Trophoblast cell (in vitro differentiated cells and primary cell): ENCODE results near the gene CSTF3.

Source experiments
- DNase-seq, 2 donors: peaks; one replicate each; pipeline ENCODE4 v3.0.0-alpha.2; 2016
- H2AFZ ChIP-seq: 2 replicates; pipeline ENCODE4 v1.6.1; 2013; ENCODE audit warnings: low read length, moderate library complexity, mild to moderate bottlenecking; ENCODE audit not compliant: insufficient read depth, poor library complexity
- H2AK5ac ChIP-seq: 2 replicates; pipeline ENCODE4 v1.6.1; 2013; ENCODE audit warnings: mild to moderate bottlenecking, low read length
- H2BK120ac ChIP-seq: 2 replicates; pipeline ENCODE4 v1.6.1; 2013; ENCODE audit warnings: low read length, mild to moderate bottlenecking, moderate library complexity; ENCODE audit not compliant: insufficient read depth, poor library complexity
- H2BK12ac ChIP-seq: 2 replicates; pipeline ENCODE4 v1.6.1; 2013; ENCODE audit warnings: mild to moderate bottlenecking, low read length, moderate library complexity
- H2BK5ac ChIP-seq: 2 replicates; pipeline ENCODE4 v1.6.1; 2013; ENCODE audit warnings: low read length, low read depth, moderate library complexity, mild to moderate bottlenecking; ENCODE audit not compliant: poor library complexity
- H3K14ac ChIP-seq: 2 replicates; pipeline ENCODE4 v1.6.1; 2013; ENCODE audit warnings: mild to moderate bottlenecking, low read length
- H3K18ac ChIP-seq: 2 replicates; pipeline ENCODE4 v1.6.1; 2013; ENCODE audit warnings: mild to moderate bottlenecking, low read length
- H3K23ac ChIP-seq: 2 replicates; pipeline ENCODE4 v1.6.1; 2013; ENCODE audit warnings: low read length
- H3K27ac ChIP-seq: 2 replicates; pipeline ENCODE4 v1.5.1; 2013; ENCODE audit warnings: low read depth, mild to moderate bottlenecking, inconsistent platforms, low read length, moderate library complexity
- H3K27me3 ChIP-seq: 2 replicates; pipeline ENCODE4 v1.6.1; 2013; ENCODE audit warnings: inconsistent platforms, mild to moderate bottlenecking, low read length, moderate library complexity; ENCODE audit not compliant: insufficient read depth
- H3K36me3 ChIP-seq, 2 experiments: 1 replicate in 1 of 2; 2 replicates in 1 of 2; pipeline ENCODE4 v1.6.1; 2013; ENCODE audit warnings: low read length in 2 of 2, mild to moderate bottlenecking in 2 of 2, moderate library complexity in 1 of 2; ENCODE audit not compliant: insufficient read depth in 2 of 2, control insufficient read depth in 1 of 2
- H3K4ac ChIP-seq: 2 replicates; pipeline ENCODE4 v1.6.1; 2013; ENCODE audit warnings: low read depth, mild to moderate bottlenecking, low read length, moderate library complexity
- H3K4me1 ChIP-seq, 2 experiments: 1 replicate in 1 of 2; 2 replicates in 1 of 2; pipeline ENCODE4 v1.6.1; 2013; ENCODE audit warnings: low read length in 2 of 2, mild to moderate bottlenecking in 2 of 2, moderate library complexity in 1 of 2; ENCODE audit not compliant: insufficient read depth in 2 of 2, control insufficient read depth in 1 of 2
- H3K4me2 ChIP-seq: 2 replicates; pipeline ENCODE4 v1.6.1; 2013; ENCODE audit warnings: inconsistent platforms, mild to moderate bottlenecking, low read length, moderate library complexity
- H3K4me3 ChIP-seq: 2 replicates; pipeline ENCODE4 v1.5.1; 2013; ENCODE audit warnings: mild to moderate bottlenecking, low read depth, low read length, inconsistent platforms
- H3K79me1 ChIP-seq: one replicate; pipeline ENCODE4 v1.6.1; 2013; ENCODE audit warnings: low read length
- H3K79me2 ChIP-seq: 2 replicates; pipeline ENCODE4 v1.6.1; 2013; ENCODE audit warnings: low read length, mild to moderate bottlenecking; ENCODE audit not compliant: control insufficient read depth, insufficient read depth, poor library complexity
- H3K9ac ChIP-seq: 2 replicates; pipeline ENCODE4 v1.6.1; 2013; ENCODE audit warnings: mild to moderate bottlenecking, low read length
- H3K9me3 ChIP-seq: 2 replicates; pipeline ENCODE4 v1.6.1; 2013; ENCODE audit warnings: low read depth, mild to moderate bottlenecking, control low read depth, inconsistent platforms, low read length; ENCODE audit not compliant: insufficient read depth
- H4K12ac ChIP-seq: 2 replicates; pipeline ENCODE4 v1.6.1; 2013; ENCODE audit warnings: low read depth, mild to moderate bottlenecking, low read length, moderate library complexity
- H4K8ac ChIP-seq: 2 replicates; pipeline ENCODE4 v1.6.1; 2013; ENCODE audit warnings: low read depth, mild to moderate bottlenecking, low read length, moderate library complexity
- H4K91ac ChIP-seq: one replicate; pipeline ENCODE4 v1.6.1; 2013; ENCODE audit warnings: low read depth, mild to moderate bottlenecking, low read length, moderate library complexity
- WGBS: extraction: QIAGEN DNeasy Blood & Tissue Kit; methylation state at CpG from one replicate; pipeline ENCODE4 v1.1.7; 2013; ENCODE audit warnings: missing lambda C conversion rate; ENCODE audit not compliant: insufficient read length, insufficient coverage; ENCODE audit errors: extremely low coverage; 5-methylcytosine and 5-hydroxymethylcytosine counted together

CSTF3 gene

DNA sequence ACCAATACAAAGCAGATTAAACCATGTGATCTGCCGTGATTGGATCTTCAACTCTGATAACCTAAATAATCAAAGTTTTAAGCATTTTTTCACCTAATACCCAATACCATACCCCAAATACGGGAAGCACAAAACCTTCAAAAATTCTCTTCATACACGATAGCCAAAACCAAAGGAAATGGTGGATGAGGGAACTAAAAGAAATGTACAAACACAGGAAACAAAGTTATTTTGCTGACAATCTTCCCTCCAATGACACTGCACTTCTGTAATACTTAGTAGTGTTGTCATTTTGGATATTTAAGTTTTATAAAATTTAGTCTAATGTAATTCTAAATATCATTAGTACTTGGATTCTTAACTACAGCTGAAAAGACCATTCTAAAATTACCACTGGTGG lies 27.0 kb downstream of the CSTF3 start:
- no peaks in the 10 kb centered on the region for H3K79me2 ChIP-seq
- no peaks in the 10 kb centered on the region for H3K79me1 ChIP-seq
- no peak overlapping the region for H4K8ac ChIP-seq
- no peak overlapping the region for H3K4me2 ChIP-seq
- H3K9me3 ChIP-seq, result no peaks in the 10 kb centered on the region
- H2AK5ac ChIP-seq, result no peak overlapping the region
- no peak overlapping the region for H3K4ac ChIP-seq
- H3K14ac ChIP-seq, result no peak overlapping the region
- no peaks in the 10 kb centered on the region for H3K36me3 ChIP-seq
- no peak overlapping the region for H2BK5ac ChIP-seq
- no peak overlapping the region for H4K12ac ChIP-seq
- no peak overlapping the region for H2AFZ ChIP-seq
- 100% methylated on average over 2 of the region's 3 CpGs for WGBS
- H3K23ac ChIP-seq, result no peak overlapping the region
- H2BK12ac ChIP-seq, result no peak overlapping the region
- DNase-seq, result no peak
- H3K4me1 ChIP-seq, result no peaks in the 10 kb centered on the region
- no peak overlapping the region for H2BK120ac ChIP-seq
- no peak overlapping the region for H3K4me3 ChIP-seq
- no peak overlapping the region for H3K18ac ChIP-seq
- no peaks in the 10 kb centered on the region for H3K27me3 ChIP-seq
- H4K91ac ChIP-seq, result no peak overlapping the region
- H3K9ac ChIP-seq, result no peak overlapping the region
- no peak overlapping the region for H3K27ac ChIP-seq

DNA sequence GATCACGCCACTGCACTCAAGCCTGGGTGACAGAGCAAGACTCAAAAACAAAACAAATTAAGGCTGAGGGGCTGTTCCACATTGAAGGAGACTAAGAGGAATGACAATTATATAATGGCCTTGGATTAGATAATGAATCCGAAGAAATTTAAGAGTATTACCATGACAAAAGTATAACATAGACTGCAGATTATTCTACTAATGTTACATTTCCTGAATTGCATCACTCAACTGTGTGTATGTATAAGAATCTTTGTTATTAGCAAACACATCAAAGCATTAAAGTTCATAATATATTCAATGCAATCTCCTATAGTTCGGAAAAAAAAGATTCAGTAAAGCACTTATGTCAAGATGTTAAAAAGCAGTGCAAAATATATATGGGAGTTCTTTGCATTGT lies 27.5 kb downstream of the CSTF3 start:
- Histone ChIP-seq H4K12ac (no peak overlapping the region), H4K91ac (no peak overlapping the region), H2BK5ac (no peak overlapping the region), H2BK12ac (no peak overlapping the region), H4K8ac (no peak overlapping the region), H2BK120ac (no peak overlapping the region), H3K9ac (no peak overlapping the region), H3K4me1 (peaks cover 0 to 3% of the 10 kb centered on the region in 2 experiments), H3K4me2 (no peak overlapping the region), H2AFZ (no peak overlapping the region), H3K27ac (no peak overlapping the region), H3K79me1 (no peaks in the 10 kb centered on the region), H3K23ac (no peak overlapping the region), H3K18ac (no peak overlapping the region), H3K4ac (no peak overlapping the region), H3K27me3 (no peaks in the 10 kb centered on the region), H3K9me3 (no peaks in the 10 kb centered on the region), H3K79me2 (no peaks in the 10 kb centered on the region), H3K14ac (no peak overlapping the region), H2AK5ac (no peak overlapping the region), H3K4me3 (no peak overlapping the region), H3K36me3 (no peaks in the 10 kb centered on the region)
- no peak for DNase-seq
- no CpG with 5 or more reads among the region's 3 CpGs for WGBS

DNA sequence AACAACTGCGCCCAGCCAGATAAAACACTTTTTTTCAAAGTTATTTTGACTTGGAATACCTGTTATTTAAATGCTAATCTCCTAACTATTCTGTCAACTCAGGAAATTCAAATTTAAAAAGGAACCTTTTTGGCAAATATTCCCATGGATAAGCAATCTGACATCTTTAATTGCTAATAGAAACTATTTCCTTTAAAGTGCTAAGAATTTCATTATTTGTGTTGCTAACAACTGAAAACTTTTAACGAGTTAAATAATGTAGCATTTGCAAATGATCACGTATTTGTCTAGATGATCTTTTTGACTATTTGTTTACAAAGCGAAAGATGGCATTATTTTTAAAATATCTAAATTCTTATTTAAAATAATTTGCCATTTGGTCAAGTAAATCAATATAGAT lies 28.8 kb downstream of the CSTF3 start:
- H3K79me1 ChIP-seq, result no peaks in the 10 kb centered on the region
- H3K4me1 ChIP-seq, result peaks cover 0 to 3% of the 10 kb centered on the region in 2 experiments
- no peaks in the 10 kb centered on the region for H3K9me3 ChIP-seq
- no peak overlapping the region for H2BK12ac ChIP-seq
- no peak overlapping the region for H2BK120ac ChIP-seq
- H3K79me2 ChIP-seq, result no peaks in the 10 kb centered on the region
- no peak overlapping the region for H4K91ac ChIP-seq
- H3K9ac ChIP-seq, result no peak overlapping the region
- no peak overlapping the region for H3K4me3 ChIP-seq
- no peak overlapping the region for H4K8ac ChIP-seq
- no peak for DNase-seq
- H3K27ac ChIP-seq, result no peak overlapping the region
- H3K27me3 ChIP-seq, result no peaks in the 10 kb centered on the region
- no peaks in the 10 kb centered on the region for H3K36me3 ChIP-seq
- H2AFZ ChIP-seq, result no peak overlapping the region
- no peak overlapping the region for H2AK5ac ChIP-seq
- H3K4me2 ChIP-seq, result no peak overlapping the region
- no CpG with 5 or more reads among the region's 4 CpGs for WGBS
- H3K23ac ChIP-seq, result no peak overlapping the region
- H3K18ac ChIP-seq, result no peak overlapping the region
- H3K14ac ChIP-seq, result no peak overlapping the region
- H2BK5ac ChIP-seq, result no peak overlapping the region
- no peak overlapping the region for H4K12ac ChIP-seq
- no peak overlapping the region for H3K4ac ChIP-seq

DNA sequence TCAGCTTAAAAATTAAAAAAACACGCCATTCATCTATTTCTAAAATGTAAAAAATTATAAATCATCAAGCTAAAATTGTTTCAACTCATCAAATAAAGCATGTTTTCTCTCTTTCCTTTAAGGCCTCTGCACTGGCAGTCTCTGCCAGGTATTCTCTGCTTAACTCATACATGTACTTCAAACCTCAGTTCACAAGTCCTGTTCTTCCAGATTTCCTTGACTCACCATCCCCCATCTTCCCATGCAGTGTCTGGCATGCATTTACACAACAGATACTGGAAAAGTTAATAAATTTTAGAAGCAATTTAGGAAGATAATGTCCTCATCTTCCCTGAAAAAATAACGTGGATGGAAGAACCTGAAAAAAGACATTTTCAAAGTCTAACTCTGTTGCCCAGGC lies 32.5 kb downstream of the CSTF3 start:
- no peaks in the 10 kb centered on the region for H3K36me3 ChIP-seq
- H3K4me2 ChIP-seq, result no peak overlapping the region
- H3K23ac ChIP-seq, result no peak overlapping the region
- H3K79me1 ChIP-seq, result peaks cover 4% of the 10 kb centered on the region
- peaks cover 4 to 11% of the 10 kb centered on the region in 2 experiments for H3K4me1 ChIP-seq
- no peak overlapping the region for H2AK5ac ChIP-seq
- no peak overlapping the region for H3K18ac ChIP-seq
- H2BK5ac ChIP-seq, result peak overlapping the region; percentile 40
- no peak overlapping the region for H3K9ac ChIP-seq
- no peaks in the 10 kb centered on the region for H3K9me3 ChIP-seq
- H2AFZ ChIP-seq, result no peak overlapping the region
- H3K27me3 ChIP-seq, result no peaks in the 10 kb centered on the region
- WGBS, result no CpG with 5 or more reads among the region's 2 CpGs
- no peaks in the 10 kb centered on the region for H3K79me2 ChIP-seq
- no peak overlapping the region for H2BK12ac ChIP-seq
- H3K27ac ChIP-seq, result peak overlapping the region; percentile 62
- peak; percentile 47 to 73 for DNase-seq
- no peak overlapping the region for H4K12ac ChIP-seq
- no peak overlapping the region for H3K4me3 ChIP-seq
- H2BK120ac ChIP-seq, result no peak overlapping the region
- H4K8ac ChIP-seq, result no peak overlapping the region
- no peak overlapping the region for H4K91ac ChIP-seq
- no peak overlapping the region for H3K4ac ChIP-seq
- no peak overlapping the region for H3K14ac ChIP-seq
